Measurements from ENCODE around the gene AMMECR1L.
"Not testable (repeated sequence)": the region's sequence is repeated elsewhere in the genome, so short reads cannot be mapped to it uniquely, and the experiment has no call there.

AMMECR1L gene

DNA sequence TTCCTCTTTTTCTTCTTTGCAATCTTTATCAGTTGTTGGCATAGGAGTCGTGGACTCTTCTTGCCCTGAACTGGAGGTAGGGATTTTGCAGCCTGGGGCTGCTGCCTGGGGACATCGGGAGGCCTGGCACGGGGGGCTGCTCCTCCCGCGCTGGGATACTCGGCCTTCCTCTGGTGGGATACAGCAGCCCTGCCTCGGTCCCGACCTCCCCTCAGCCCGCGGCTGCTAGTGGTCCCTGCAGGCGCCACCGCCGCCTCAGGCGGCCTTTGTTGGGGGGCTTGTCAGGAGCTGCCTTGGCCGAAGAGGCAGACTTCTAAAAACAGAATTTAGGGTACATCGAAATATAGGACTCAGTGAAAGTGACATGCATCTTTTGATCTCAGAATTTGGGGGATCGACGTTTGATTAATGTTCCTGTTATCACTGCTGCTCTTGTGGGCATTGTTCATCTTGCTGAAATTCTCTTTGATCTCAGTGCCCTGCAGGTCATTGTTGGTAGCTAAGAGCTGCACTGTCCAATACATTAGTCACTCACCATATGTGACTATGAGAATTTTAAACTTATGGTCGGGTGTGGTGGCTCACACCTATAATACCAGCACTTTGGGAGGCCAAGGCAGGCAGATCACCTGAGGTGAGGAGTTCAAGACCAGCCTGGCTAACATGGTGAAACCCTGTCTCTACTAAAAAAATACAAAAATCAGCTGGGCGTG, 44.1 kb downstream of the AMMECR1L start:
- DNase-seq (ENCODE audit: low spot score): no peak

DNA sequence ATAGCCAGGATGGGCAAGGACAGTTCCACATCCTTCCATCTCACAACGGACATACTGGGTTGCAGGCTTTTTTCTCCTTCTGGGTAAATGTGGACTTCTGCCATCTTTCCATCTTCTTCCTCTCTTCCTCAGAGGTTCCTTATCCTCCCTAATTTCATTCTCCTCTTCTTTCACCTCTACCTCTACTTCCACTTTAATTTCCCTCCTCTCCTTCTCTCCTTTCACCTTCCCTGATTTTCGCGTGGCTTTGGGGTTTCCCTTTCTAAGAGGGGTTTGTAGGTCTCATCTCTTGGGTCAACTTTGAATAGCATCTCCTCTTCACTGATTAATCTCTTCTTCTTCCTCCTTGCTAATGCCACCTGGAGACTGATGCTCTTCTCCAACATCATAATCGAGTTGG, 44.9 kb downstream of the AMMECR1L start:
- DNase-seq (ENCODE audit: low spot score): no peak

DNA sequence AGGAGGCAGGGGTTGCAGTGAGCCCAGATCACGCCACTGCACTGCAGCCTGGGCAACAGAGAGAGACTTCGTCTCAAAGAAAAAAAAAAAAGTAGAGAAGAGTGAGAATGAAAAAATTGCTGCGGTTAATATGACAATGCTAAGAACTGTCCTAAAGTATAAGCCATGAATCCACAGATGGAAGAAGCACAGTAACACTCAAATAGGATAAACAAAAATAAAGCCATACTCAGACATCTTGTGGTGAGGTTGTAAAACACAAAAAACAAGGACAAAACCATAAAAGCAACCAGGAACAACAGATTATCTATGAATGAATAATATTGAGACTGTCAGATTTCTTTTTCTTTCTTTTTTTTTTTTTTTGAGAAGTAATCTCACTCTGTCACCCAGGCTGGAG, 50.8 kb downstream of the AMMECR1L start:
- DNase-seq (ENCODE audit: low spot score): no peak

- DNase-seq (ENCODE audit: low spot score): no peak
Observed at GRCh38 chr2:127829845-127830246, 55.9 kb downstream of the AMMECR1L start.

DNA sequence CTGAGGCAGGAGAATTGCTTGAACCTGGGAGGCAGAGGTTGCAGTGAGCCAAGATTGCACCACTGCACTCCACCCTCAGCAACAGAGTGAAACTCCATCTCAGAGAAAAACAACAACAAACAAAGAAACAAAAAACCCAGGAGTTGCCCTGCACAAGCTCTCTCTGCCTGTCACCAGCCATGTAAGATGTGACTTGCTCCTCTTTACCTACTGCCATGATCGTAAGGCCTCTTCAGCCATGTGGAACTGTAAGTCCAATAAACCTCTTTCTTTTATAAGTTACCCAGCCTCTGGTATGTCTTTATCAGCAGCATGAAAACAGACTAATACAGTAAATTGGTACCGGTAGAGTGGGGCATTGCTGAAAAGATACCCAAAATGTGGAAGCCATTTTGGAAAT, 59.0 kb downstream of the AMMECR1L start:
- not testable (repeated sequence) for DNase-seq (ENCODE audit: low spot score)

- DNase-seq (ENCODE audit: low spot score): no peak
Observed at GRCh38 chr2:127826047-127826446, 59.7 kb downstream of the AMMECR1L start.

GRCh38 chr2:127820080-127820668, 65.6 kb downstream of the AMMECR1L start:
- DNase-seq (ENCODE audit: low spot score): no peak

GRCh38 chr2:127818794-127819425, 66.8 kb downstream of the AMMECR1L start:
- DNase-seq (ENCODE audit: low spot score): no peak

GRCh38 chr2:127818241-127818640, 67.5 kb downstream of the AMMECR1L start:
- no peak for DNase-seq (ENCODE audit: low spot score)

- no peak for DNase-seq (ENCODE audit: low spot score)
Observed at GRCh38 chr2:127814677-127815076, 71.1 kb downstream of the AMMECR1L start.

DNA sequence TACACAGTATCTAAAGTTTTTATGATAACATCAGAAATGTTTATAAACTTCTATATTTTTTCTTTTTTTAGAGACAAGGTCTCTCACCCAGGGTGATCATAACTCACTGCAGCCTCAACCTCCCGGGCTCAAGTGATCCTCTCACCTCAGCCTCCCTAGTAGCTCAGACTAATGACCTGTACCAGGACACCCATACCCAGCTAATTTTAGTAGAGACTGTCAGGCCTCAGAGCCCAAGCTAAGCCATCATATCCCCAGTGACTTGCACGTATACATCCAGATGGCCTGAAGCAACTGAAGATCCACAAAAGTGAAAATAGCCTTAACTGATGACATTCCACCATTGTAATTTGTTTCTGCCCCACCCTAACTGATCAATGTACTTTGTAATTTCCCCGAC, 73.3 kb downstream of the AMMECR1L start:
- not testable (repeated sequence) for DNase-seq (ENCODE audit: low spot score)
